Sciatic nerve (tissue), 1 donor: ENCODE results near the gene MTERF4. TPM values are rescaled to one million over a fixed set of nuclear protein-coding genes. Genes with fewer than 3 reads are reported as not detected.

Experiments
- total RNA-seq: library from RNA; stranded (reverse); fragmentation: NEBNext Ultra II Directional; extraction: Animal tissue kit (Norgen Biotek cat#: 25700); gene quantifications from one replicate; pipeline ENCODE4 v1.2.1, GENCODE V29; 2021
- donor health status: DM: no; HTN: no; CAD: no.

The MTERF4 gene
- total RNA-seq, 1 donor from 2014 or later = 33.5 TPM

Other genes with a start within 250 kb of the MTERF4 start
- not detected for gene AGXT, start 233.5 kb downstream of the MTERF4 start, total RNA-seq
- not detected for gene MAB21L4, start 206.1 kb downstream of the MTERF4 start, total RNA-seq
- 0.18 TPM for gene CROCC2, start 196.0 kb downstream of the MTERF4 start, total RNA-seq
- gene SNED1, start 103.7 kb downstream of the MTERF4 start, total RNA-seq = 148 TPM
- gene PASK, start 47.2 kb upstream of the MTERF4 start, total RNA-seq = 7.0 TPM
- gene PPP1R7, start 48.2 kb upstream of the MTERF4 start, total RNA-seq = 45.3 TPM
- gene ANO7, start 86.4 kb upstream of the MTERF4 start, total RNA-seq = 3.8 TPM
- 398 TPM for gene HDLBP, start 213.4 kb upstream of the MTERF4 start, total RNA-seq
- gene SEPTIN2, start 213.6 kb upstream of the MTERF4 start, total RNA-seq = 315 TPM